Myometrial cell (primary cell): ENCODE measurements around the gene LIG4. TPM values are rescaled to one million over a fixed set of nuclear protein-coding genes. Genes with fewer than 3 reads are reported as not detected.

ENCODE experiments used
- total RNA-seq: library from RNA; depleted of rRNA; stranded (reverse); fragments of >200 nt; gene quantifications from 2 replicates; pipeline ENCODE4 v1.2.3, GENCODE V29; 2015

Gene LIG4
- 5.2 and 8.3 TPM in 2 replicates for total RNA-seq

DNA sequence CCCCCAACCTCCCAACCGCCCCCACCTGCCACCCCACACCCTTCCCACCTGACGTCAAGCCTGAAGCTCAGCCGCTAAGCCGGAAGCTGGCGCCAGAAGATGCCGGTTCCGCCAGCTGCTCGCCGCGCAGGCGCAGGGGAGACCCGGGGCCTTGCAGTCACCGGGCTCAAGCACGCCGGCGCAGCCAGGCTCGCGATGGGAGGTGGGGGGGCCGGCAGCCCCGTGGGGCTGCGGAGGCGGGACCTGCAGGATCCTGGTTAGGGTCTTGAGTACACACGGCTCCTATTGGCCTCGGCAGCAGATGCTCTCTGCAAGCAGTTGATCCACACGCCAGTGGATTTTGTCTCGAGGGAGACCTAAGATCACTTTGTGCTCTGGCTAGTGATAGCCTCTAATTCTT is at the start of gene LIG4:
TSS of gene LIG4 (minus strand) at position 101 of the 400 bp plus-strand sequence. CDS start 4,268 bp downstream, outside the sequence.

DNA sequence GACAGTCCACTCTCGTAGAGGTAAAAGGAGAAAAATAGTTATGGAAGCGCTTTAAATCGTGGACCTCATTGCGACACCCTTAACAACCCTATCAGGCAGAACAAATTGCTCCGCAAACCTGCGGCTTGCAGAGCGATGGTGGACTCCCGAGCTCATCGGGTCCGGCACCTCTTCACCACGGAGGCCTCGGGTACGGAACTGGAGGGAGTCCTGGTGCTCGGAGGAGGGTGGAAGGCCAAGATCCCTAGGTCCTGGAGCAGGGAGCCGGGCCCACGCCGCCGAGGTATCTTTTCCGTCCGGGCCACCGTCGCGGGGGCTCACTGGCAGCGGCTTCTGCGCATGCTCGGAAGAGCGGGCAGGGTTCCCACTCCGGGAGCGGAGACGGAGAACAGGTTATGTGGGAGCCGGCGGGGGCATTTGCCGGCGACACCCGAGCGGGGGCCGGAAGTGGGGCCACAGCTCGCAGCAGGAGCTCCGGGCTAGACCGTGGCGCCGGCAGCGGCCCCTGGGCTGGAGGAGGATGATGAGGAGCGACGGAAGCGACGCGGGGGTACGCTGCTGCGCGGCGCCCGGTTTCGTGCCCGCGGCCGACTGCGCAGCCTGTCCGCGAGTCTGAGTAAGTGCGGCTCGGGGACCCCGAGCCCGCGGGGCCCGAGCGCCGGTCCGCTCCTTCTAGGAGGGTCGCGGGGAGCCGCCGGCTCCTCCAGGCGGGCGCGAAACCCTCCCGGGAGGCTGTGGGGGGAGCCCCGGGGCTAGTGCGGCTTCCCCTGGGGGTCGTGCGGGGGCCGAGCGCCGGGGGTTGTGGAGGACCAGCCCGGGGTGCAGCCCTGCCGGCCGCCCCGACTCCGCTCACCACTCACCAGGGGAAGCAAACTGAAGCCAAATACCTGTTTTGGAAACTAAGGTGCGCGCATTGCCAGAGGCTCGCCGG is 3.0 kb upstream of the LIG4 start, which contains the start of gene ABHD13:
TSS of gene ABHD13 (plus strand) at position 349 of the 931 bp plus-strand sequence. CDS start 10,827 bp downstream, outside the sequence.

Other genes starting within 250 kb of the LIG4 start
- gene ABHD13, start 2.9 kb upstream of the LIG4 start, total RNA-seq: 4.6 and 6.0 TPM in 2 replicates
- 0.29 and 2.3 TPM in 2 replicates for gene TNFSF13B, start 54.2 kb upstream of the LIG4 start, total RNA-seq